GM12878 (cell line): Measurements from ENCODE around the gene PSMD4. TPM values are rescaled to one million over a fixed set of nuclear protein-coding genes. Genes with fewer than 3 reads are reported as not detected.

Source experiments
- BHLHE40 ChIP-seq, 2 experiments: fragments of 450-650 bp in 1 of 2; IDR thresholded peaks; 2 replicates each; pipeline ENCODE4 v1.6.1; 2011 to 2017; ENCODE audit warnings: low read depth in 2 of 2, borderline replicate concordance in 1 of 2, improper control_type of control experiment in 1 of 2, low read length in 1 of 2, mild to moderate bottlenecking in 1 of 2
- HDAC6 ChIP-seq: fragments of 200-600 bp; sonication (generic); IDR thresholded peaks from one replicate; pipeline ENCODE4 v1.8.0; 2017; ENCODE audit warnings: antibody characterized with exemption; ENCODE audit not compliant: unreplicated experiment
- IRF5 ChIP-seq: fragments of 450-650 bp; IDR thresholded peaks from 2 replicates; pipeline ENCODE4 v1.6.1; 2017; ENCODE audit warnings: borderline replicate concordance
- RBBP5 ChIP-seq: fragments of 200-600 bp; sonication (generic); conservative IDR thresholded peaks from 2 replicates; pipeline ENCODE4 v1.6.1; 2016
- SIN3A ChIP-seq: IDR thresholded peaks from 2 replicates; pipeline ENCODE4 v1.6.1; 2012; ENCODE audit warnings: low read depth, low read length, improper control_type of control experiment
- USF1 ChIP-seq: IDR thresholded peaks from 2 replicates; pipeline ENCODE4 v1.6.1; 2011; ENCODE audit warnings: borderline replicate concordance, low read depth, mild to moderate bottlenecking, moderate library complexity, mixed read lengths, low read length; ENCODE audit not compliant: insufficient read depth; ENCODE audit errors: extremely low read length
- polyA plus RNA-seq, 11 experiments: library from polyadenylated mRNA; depleted of rRNA in 4 of 11; unstranded in 6 of 11; stranded (reverse) in 5 of 11; fragments of >200 nt; fragmentation: Nextera tagmentation in 4 of 11; fragmentation: Illumina TruSeq in 1 of 11; extraction: Ambion mirVana in 4 of 11; extraction: Trizol in 1 of 11; gene quantifications; 1 replicate in 1 of 11; 2 replicates in 10 of 11; pipeline versions ENCODE4 v1.2.1 to v1.2.3, GENCODE V29; 2011 to 2016; ENCODE audit warnings: inconsistent platforms in 2 of 11, missing spikeins in 2 of 11, low read depth in 1 of 11
- total RNA-seq, 4 experiments: library from RNA; depleted of rRNA in 3 of 4; stranded (reverse); fragments of >200 nt in 3 of 4; fragmentation: Illumina TruSeq in 1 of 4; extraction: Trizol in 1 of 4; gene quantifications; 2 replicates each; pipeline versions ENCODE4 v1.2.1 to v1.2.3, GENCODE V29; 2013 to 2021
- TF ChIP-seq, protein P1 (sequence below): fragments of 450-650 bp; formaldehyde crosslinking; IDR thresholded peaks from 2 replicates; pipeline ENCODE4 v1.4.0; 2020; ENCODE audit warnings: mild to moderate bottlenecking, moderate library complexity

PSMD4 gene
- total and polyA plus RNA-seq, 10 of the 15 experiments (the other 5 are each of a cell fraction or from before 2014, with no cell fraction given): 129 to 281 (median 188) TPM

DNA sequence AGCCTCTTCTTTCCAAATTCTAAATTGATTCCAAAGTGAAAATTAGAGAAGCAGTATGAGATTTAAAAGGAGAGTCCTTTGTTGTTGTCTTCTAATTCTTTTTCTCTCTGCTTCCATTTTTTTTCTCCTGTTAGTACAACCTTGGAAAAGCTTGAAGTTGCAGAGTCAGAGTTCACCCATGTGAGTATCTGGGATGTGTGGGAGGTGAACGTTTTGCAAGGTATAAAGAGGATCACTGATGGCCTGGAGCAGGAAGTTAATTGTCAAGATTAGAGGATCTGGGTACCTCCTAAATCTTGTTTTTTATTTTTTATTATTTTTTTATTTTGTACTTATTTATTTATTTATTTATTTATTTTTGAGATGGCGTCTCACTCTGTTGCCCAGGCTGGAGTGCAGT is 7.7 kb upstream of the PSMD4 start (continued):
- TF ChIP-seq, protein P1, sequence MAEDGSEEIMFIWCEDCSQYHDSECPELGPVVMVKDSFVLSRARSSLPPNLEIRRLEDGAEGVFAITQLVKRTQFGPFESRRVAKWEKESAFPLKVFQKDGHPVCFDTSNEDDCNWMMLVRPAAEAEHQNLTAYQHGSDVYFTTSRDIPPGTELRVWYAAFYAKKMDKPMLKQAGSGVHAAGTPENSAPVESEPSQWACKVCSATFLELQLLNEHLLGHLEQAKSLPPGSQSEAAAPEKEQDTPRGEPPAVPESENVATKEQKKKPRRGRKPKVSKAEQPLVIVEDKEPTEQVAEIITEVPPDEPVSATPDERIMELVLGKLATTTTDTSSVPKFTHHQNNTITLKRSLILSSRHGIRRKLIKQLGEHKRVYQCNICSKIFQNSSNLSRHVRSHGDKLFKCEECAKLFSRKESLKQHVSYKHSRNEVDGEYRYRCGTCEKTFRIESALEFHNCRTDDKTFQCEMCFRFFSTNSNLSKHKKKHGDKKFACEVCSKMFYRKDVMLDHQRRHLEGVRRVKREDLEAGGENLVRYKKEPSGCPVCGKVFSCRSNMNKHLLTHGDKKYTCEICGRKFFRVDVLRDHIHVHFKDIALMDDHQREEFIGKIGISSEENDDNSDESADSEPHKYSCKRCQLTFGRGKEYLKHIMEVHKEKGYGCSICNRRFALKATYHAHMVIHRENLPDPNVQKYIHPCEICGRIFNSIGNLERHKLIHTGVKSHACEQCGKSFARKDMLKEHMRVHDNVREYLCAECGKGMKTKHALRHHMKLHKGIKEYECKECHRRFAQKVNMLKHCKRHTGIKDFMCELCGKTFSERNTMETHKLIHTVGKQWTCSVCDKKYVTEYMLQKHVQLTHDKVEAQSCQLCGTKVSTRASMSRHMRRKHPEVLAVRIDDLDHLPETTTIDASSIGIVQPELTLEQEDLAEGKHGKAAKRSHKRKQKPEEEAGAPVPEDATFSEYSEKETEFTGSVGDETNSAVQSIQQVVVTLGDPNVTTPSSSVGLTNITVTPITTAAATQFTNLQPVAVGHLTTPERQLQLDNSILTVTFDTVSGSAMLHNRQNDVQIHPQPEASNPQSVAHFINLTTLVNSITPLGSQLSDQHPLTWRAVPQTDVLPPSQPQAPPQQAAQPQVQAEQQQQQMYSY (CRISPR knock-in tag): no peak
- TF ChIP-seq RBBP5 (no peak), IRF5 (no peak), BHLHE40 (IDR thresholded peaks at IDR 0.05; ENCODE audit: borderline replicate concordance in 1 of 2, low read depth in 2 of 2, low read length in 1 of 2) (no peak), USF1 (no peak), SIN3A (no peak), HDAC6 (no peak)
- TF ChIP-seq, all 136 proteins: peak for 0
